GM11168 (cell line): ENCODE measurements around the gene UXS1.

ENCODE experiments used
- in situ Hi-C: fragments of 300-500 bp; cut with MboI; formaldehyde crosslinking; loops from one replicate; pipeline ENCODE4 v1.12.0; 2022; ENCODE audit warnings: low sequenced_read_pairs; ENCODE audit not compliant: unreplicated experiment

UXS1 gene

DNA sequence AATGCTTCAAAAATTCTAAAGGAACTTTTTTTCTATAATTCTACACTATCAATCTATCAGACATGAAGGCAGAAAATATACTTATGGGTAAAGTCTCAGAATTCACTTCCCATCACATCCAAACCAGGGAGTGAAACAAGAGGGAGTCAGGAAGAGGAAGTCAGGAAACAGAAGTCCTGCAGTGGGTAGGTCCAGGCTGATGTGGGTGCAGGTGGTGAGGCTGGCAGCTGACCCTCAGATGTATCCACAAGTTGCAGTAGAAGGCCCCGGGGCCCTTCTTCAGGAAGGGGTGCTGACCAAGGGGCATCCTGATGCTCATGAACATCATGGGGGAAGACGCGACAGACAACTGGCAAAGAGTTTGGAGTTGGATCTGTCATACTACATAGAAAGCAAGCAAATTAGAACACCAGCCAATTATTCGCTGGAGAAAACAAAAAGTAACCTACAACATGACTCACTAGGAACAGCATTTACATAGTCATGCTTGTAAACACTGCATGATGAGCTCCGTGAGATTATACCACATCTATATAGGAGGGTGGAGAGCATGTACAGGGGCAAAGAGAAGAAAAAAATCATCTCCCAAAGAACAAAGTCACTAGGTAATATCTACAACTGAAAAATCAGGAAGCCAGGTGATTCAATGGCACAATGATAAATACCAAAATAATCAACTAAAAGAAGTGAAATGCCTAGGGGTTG, 4.2 kb downstream of the UXS1 start:
- in situ Hi-C loops = no loop called here

- in situ Hi-C loops = no loop called here
Measured at GRCh38 chr2:106189325-106189724, 4.8 kb downstream of the UXS1 start.

- in situ Hi-C loops = no loop called here
Measured at GRCh38 chr2:106187273-106187891, 6.7 kb downstream of the UXS1 start.

DNA sequence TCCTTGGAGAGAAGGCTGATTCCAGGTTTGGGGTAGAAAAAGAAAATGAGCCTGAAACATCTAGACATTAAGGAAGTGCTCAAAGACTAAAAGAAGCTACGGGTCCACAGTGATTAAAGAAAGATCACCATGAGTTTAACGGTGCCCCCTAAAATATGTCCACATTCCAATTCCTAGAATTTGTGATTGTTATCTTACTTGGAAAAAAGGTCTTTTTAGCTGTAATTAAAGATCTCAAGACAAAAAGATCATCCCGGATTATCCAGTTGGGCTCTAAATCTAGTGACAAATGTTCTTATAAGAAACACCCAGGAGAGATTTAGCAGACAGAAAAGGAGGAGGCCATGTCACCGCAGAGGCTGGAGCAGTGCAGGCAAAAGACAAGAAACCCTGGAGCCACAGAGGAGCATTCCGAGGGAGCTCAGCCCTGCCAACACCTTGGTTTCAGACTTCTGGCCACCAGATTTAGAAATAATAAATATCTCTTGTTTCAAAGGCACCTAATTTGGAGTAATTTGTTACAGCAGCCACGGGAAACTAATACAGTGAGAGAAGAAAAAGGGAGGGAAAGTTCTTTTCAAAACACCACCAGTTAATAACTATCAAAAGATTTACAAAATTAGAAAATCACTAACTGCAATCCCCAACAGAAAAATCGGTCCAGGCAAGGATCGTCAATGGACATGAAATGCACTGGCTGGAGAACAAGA, 8.5 kb downstream of the UXS1 start:
- in situ Hi-C loops = no loop called here

DNA sequence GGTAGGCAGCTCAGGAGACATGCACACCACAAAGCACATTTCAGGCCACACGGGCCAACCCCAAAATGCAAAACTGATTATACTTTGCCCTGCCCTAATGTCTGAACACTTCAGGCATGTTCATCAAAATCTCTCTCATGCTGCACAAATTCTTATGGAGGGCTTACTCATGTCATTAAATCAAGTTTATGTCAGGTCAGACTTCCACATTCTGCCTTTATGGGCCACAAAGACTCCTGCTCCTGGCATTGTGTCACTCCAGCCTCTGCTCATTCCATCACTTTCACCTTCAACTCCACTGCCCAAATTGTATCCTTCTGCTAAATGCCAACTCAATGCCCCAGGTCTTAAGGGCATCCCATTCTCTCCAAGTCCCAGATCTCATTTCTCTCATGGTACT, 9.2 kb downstream of the UXS1 start:
- in situ Hi-C loops = no loop called here

DNA sequence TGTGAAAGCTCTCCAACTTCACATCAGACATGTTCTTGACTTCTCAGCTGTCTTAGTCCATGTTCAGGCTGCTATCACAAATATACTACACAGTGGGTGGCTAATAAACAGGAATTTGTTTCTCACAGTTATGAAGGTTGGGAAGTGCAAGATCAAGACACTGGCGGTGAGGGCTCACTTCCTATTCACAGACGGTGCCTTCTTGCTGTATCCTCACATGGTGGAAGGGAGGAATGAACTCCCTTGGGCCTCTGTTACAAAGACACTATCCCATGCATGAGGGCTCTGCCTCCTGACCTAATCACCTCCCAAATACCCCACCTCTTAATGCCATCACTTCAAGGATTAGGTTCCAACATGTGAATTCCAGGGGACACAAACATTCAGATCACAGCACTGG, 9.7 kb downstream of the UXS1 start:
- in situ Hi-C loops = no loop called here

DNA sequence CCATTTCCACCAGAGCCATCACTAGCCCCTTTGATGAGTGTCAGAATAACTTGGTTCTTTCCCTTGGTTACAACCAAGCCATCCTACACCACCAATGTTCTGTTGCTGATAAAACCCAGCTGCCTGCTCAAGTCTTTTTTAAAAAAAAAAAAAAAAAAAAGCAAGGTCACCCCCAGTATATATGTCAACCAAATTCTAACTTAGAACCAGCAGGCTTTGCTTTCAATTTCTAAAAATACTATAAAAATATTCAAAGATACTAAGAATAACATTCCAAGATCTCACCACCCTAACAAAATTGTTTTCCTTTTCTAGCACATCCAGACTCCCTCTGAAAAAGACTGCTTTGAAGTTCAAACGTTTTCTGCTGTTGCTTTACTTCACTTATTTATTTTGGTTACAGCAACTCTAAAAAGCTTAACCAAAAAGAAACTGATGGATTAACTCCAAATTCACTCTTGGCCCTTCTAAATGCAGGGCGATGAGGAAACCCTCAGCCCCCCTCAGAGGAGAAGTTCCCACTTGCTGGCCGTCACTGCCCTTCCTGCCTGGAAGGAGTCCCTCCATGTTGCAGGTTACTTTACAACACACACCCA, 10.9 kb downstream of the UXS1 start:
- in situ Hi-C loops = no loop called here

DNA sequence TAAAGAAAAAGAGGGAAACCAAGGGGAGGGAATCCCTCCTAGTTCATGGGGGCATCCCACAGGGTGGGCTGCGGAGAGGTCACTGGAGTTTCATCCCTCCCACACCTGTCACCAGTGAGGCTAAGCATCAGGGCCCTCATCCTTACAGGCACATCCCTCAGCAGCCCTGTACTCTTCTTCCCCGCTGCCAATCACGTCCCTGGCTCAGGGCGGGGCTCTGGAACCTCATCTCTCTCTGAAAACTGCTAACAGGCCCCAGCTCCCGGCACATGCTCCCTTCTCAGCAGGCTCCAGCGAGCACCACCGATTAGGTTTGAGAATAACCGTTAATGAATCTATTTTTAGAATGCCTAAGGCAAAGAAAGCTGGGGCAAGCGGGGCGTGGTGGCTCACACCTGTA, 13.0 kb downstream of the UXS1 start:
- in situ Hi-C loops = no loop called here

DNA sequence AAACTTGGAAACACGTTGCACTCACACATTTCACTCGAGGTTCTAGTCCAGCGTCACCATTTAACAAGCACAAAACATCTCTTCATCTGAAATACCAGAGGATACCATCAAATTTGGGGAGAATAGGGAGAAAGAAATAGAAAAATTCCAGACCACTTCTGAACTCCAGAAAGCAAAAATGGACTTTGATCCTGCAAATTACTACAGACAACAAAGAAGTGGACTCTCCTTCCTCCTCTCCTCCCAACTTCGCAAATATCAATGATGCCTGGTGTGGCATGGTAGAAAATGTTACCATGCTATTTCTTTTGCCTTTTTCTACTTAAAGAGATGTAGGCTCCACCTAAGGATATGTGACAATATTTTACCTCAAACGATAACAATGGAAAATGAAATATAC, 13.5 kb downstream of the UXS1 start:
- in situ Hi-C loops = no loop called here

DNA sequence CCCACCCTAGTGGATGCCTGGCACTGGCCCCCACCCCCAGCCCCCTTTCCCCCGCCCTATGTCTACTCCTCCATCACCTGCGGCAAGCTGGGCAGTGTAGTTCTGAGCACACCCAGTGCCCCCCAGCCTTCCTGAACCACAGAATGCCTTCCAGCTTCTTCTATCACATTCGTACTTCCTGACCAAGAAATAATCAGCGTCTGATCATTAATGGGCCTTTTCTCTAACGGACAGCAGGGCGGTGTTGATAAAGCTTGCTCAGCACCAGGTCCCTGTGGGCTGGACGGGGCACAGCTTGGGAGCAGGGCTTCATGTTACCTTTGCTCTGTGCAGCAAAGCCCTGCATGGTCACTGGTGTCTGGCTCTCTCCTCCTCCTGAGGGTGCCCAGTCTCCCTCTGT, 15.4 kb downstream of the UXS1 start:
- in situ Hi-C loops = no loop called here

- in situ Hi-C loops = no loop called here
Measured at GRCh38 chr2:106177581-106177980, 16.5 kb downstream of the UXS1 start.

DNA sequence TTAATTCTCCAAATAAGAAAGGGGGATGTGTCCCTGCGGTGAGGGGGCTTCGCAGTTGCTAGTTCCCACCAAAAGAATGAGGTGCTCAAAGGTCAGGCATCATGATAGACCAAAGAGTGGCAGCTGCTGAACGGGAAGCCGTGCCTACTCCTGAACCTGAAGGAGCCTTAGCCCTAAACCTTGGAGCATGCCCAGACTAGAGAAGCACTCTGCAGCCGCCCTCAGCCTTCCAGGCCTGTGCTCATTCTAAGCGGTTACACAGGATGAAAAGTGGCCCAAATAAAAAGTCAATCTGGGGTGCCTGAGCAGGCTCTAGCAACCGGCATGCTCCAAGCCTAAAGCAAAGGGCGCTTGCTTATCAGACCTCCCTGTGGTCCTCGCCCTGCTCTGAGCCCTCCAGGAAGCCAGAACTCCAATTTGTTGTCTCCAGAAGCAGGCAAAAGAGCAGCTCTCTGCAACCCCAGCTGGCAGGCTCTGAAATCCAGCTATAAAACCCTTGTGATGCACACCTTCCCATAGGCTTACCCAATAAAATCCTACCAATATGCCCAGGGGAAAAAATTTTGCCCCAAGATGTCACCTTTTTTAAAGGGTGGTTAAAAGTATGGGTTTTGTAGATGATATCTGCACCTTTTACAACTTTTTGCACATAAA, 17.5 kb downstream of the UXS1 start:
- in situ Hi-C loops = no loop called here

DNA sequence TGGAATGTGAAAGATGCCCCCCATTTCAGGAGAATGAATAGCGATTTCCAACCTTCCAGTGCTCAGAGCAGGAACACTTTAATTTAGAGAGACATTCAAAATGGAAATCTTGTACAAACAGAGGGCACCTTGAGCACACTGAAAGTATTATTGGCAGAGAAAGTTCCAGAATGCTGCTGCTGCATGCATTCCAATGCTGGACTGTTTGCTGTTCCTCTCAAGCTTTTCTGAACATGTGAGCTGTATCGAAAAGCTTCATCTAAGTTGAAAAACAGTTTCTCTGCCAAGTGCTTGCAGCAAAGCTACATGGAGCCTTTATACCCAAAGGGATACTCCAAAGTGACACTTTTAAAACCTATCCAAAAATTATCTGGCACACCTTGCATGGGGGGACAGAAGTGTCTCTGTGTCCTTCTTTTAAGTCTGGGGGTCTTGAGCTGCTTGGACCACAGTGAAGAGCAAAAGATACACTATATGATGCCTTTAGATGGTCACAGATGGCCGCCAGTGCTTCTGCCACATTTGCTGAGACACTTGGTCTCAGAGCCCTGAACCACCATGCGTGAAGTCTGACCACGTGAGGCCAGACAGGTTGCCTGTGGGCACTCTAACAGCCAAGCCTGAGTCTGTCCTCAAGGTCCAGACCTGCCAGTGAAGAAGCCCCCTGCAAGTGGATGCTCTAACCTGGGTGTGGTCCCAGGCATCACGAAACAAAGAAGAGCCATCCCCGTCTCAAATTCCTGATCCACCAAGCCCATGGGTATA, 18.8 kb downstream of the UXS1 start:
- in situ Hi-C loops = no loop called here

- in situ Hi-C loops = no loop called here
Measured at GRCh38 chr2:106174056-106174455, 20.0 kb downstream of the UXS1 start.

GRCh38 chr2:106172649-106173048, 21.5 kb downstream of the UXS1 start:
- in situ Hi-C loops = no loop called here

DNA sequence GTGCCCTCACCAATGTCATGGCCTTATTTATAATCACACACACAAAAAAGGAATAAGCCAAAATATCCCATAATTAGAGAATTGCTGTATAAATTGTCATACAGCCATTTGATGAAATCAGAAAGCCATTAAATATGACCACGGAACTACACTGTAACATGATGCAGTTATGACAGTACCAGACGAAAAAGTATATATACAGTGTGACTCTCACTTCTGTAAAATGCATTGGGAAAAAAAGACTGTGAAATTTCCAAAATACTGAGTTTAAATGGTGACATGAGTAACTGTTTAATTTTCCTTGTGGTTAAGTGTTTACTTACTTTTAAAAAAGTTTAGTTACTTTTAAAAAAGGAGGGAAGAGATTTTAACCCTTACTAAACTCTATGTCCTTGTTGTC, 25.4 kb downstream of the UXS1 start:
- in situ Hi-C loops = no loop called here

DNA sequence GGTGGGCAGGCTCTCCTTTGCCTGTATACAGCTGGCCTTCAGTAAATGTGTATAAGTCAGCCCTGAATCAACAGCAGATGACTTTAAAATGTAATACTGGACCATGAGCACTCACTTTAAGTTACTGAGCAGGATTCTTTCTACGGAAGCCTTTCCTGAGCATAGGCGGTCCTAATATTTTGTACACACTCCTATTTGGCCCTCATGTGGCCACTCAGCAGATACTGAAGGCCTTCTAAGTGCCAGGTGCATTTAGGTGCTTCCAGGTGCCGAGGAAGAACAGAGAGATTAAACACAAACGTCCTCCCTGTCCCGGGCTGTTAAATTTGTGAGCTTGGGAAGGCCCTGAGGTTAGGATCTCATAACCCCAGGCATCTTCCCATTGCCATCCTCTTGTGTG, 27.0 kb downstream of the UXS1 start:
- in situ Hi-C loops = no loop called here

- in situ Hi-C loops = no loop called here
Measured at GRCh38 chr2:106165561-106165960, 28.5 kb downstream of the UXS1 start.

GRCh38 chr2:106165029-106165428, 29.1 kb downstream of the UXS1 start:
- in situ Hi-C loops = no loop called here

GRCh38 chr2:106163948-106164545, 30.1 kb downstream of the UXS1 start:
- in situ Hi-C loops = no loop called here
